Measurements from ENCODE around the gene DHDDS.

GRCh38 chr1:26493938-26494337 is 61.8 kb downstream of the DHDDS start:
- TF ChIP-seq CTCF (IDR thresholded peaks at IDR 0.05): no peak
- no peak for TF ChIP-seq EP300 (IDR thresholded peaks at IDR 0.05)

All from tibial nerve (tissue), 4 donors.